GM21423 (cell line): ENCODE measurements around the gene RMC1.
"Not testable (repeated sequence)": the region's sequence is repeated elsewhere in the genome, so short reads cannot be mapped to it uniquely, and the experiment has no call there.

Source experiments
- ATAC-seq: cut with Tn5 transposase; IDR thresholded peaks from one replicate; pipeline ENCODE4 v1.9.1; 2021; ENCODE audit warnings: mild to moderate bottlenecking, moderate library complexity; ENCODE audit not compliant: unreplicated experiment

Gene RMC1

GRCh38 chr18:23556145-23556780, 53.0 kb downstream of the RMC1 start:
- ATAC-seq: no peak

- not testable (repeated sequence) for ATAC-seq
Measured at GRCh38 chr18:23557511-23557910, 54.2 kb downstream of the RMC1 start.

- ATAC-seq: no peak
Measured at GRCh38 chr18:23560186-23560585, 56.9 kb downstream of the RMC1 start.

GRCh38 chr18:23563377-23564043, 60.2 kb downstream of the RMC1 start:
- ATAC-seq: no peak

- no peak for ATAC-seq
Measured at GRCh38 chr18:23565916-23566547, 62.7 kb downstream of the RMC1 start.

GRCh38 chr18:23567671-23568070, 64.4 kb downstream of the RMC1 start:
- no peak for ATAC-seq

GRCh38 chr18:23568281-23569138, 65.2 kb downstream of the RMC1 start:
- ATAC-seq: no peak

GRCh38 chr18:23569299-23570063, 66.2 kb downstream of the RMC1 start:
- ATAC-seq: no peak

- no peak for ATAC-seq
Measured at GRCh38 chr18:23570912-23571504, 67.7 kb downstream of the RMC1 start.

GRCh38 chr18:23572012-23572411, 68.7 kb downstream of the RMC1 start:
- ATAC-seq: no peak

- ATAC-seq: no peak
Measured at GRCh38 chr18:23572570-23572969, 69.3 kb downstream of the RMC1 start.

GRCh38 chr18:23573020-23573419, 69.7 kb downstream of the RMC1 start:
- no peak for ATAC-seq

GRCh38 chr18:23573626-23574431, 70.5 kb downstream of the RMC1 start:
- ATAC-seq: no peak

- ATAC-seq: no peak
Measured at GRCh38 chr18:23574611-23575308, 71.4 kb downstream of the RMC1 start.

GRCh38 chr18:23575309-23575651, 72.0 kb downstream of the RMC1 start:
- ATAC-seq: no peak

GRCh38 chr18:23577521-23577920, 74.2 kb downstream of the RMC1 start:
- not testable (repeated sequence) for ATAC-seq

GRCh38 chr18:23578067-23578701, 74.9 kb downstream of the RMC1 start:
- ATAC-seq: no peak

- no peak for ATAC-seq
Measured at GRCh38 chr18:23578891-23579653, 75.8 kb downstream of the RMC1 start.
